Mononuclear cell (primary cell): ENCODE measurements around the gene GAGE12D. TPM values are rescaled to one million over a fixed set of nuclear protein-coding genes. Genes with fewer than 3 reads are reported as not detected.
"Not testable (repeated sequence)": the region's sequence is repeated elsewhere in the genome, so short reads cannot be mapped to it uniquely, and the experiment has no call there.

Experiments used
- H3K27me3 ChIP-seq: 2 replicates; pipeline ENCODE4 v1.6.0; 2011; ENCODE audit warnings: low read length, control low read depth; ENCODE audit not compliant: insufficient read depth
- H3K4me1 ChIP-seq: 2 replicates; pipeline ENCODE4 v1.5.1; 2011; ENCODE audit warnings: mild to moderate bottlenecking, low read length, control low read depth; ENCODE audit not compliant: insufficient read depth
- H3K4me3 ChIP-seq: 2 replicates; pipeline ENCODE4 v1.5.1; 2011; ENCODE audit warnings: mild to moderate bottlenecking, low read length, moderate library complexity
- H3K9me3 ChIP-seq: 2 replicates; pipeline ENCODE4 v1.5.1; 2011; ENCODE audit warnings: low read depth, mild to moderate bottlenecking, control low read depth, low read length
- total RNA-seq: library from RNA; depleted of rRNA; stranded (reverse); fragments of >200 nt; gene quantifications from one replicate; pipeline ENCODE4 v1.2.3, GENCODE V29; 2012

GAGE12D gene
- not detected for total RNA-seq

DNA sequence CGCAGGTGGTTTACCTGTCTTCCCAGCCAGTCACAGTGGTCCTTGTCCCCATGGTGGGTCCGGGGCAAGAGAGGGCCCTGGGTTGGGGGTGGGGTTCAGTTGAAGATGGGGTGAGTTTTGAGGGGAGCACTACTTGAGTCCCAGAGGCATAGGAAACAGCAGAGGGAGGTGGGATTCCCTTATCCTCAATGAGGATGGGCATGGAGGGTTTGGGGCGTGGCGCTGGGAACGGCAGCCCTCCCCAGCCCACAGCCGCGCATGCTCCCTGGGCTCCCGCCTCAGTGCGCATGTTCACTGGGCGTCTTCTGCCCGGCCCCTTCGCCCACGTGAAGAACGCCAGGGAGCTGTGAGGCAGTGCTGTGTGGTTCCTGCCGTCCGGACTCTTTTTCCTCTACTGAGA lies at the start of gene GAGE12D:
Gene GAGE12D (plus strand): TSS at position 301 of the 400 bp plus-strand sequence. CDS start 1,155 bp downstream, outside the sequence.
- H3K9me3 ChIP-seq, H3K4me1 ChIP-seq, H3K4me3 ChIP-seq, H3K27me3 ChIP-seq: not testable (repeated sequence)

DNA sequence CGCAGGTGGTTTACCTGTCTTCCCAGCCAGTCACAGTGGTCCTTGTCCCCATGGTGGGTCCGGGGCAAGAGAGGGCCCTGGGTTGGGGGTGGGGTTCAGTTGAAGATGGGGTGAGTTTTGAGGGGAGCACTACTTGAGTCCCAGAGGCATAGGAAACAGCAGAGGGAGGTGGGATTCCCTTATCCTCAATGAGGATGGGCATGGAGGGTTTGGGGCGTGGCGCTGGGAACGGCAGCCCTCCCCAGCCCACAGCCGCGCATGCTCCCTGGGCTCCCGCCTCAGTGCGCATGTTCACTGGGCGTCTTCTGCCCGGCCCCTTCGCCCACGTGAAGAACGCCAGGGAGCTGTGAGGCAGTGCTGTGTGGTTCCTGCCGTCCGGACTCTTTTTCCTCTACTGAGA lies 9.7 kb upstream of the GAGE12D start, which contains the start of gene GAGE12C:
Gene GAGE12C (plus strand): TSS at position 301 of the 400 bp plus-strand sequence. CDS start 1,155 bp downstream, outside the sequence.
- not testable (repeated sequence) for H3K4me1 ChIP-seq, H3K4me3 ChIP-seq, H3K9me3 ChIP-seq, H3K27me3 ChIP-seq

DNA sequence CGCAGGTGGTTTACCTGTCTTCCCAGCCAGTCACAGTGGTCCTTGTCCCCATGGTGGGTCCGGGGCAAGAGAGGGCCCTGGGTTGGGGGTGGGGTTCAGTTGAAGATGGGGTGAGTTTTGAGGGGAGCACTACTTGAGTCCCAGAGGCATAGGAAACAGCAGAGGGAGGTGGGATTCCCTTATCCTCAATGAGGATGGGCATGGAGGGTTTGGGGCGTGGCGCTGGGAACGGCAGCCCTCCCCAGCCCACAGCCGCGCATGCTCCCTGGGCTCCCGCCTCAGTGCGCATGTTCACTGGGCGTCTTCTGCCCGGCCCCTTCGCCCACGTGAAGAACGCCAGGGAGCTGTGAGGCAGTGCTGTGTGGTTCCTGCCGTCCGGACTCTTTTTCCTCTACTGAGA lies 9.5 kb downstream of the GAGE12D start, which contains the start of gene GAGE12E:
Gene GAGE12E (plus strand): TSS at position 301 of the 400 bp plus-strand sequence. CDS start 1,155 bp downstream, outside the sequence.
- H3K4me1 ChIP-seq, H3K27me3 ChIP-seq, H3K4me3 ChIP-seq, H3K9me3 ChIP-seq: not testable (repeated sequence)

DNA sequence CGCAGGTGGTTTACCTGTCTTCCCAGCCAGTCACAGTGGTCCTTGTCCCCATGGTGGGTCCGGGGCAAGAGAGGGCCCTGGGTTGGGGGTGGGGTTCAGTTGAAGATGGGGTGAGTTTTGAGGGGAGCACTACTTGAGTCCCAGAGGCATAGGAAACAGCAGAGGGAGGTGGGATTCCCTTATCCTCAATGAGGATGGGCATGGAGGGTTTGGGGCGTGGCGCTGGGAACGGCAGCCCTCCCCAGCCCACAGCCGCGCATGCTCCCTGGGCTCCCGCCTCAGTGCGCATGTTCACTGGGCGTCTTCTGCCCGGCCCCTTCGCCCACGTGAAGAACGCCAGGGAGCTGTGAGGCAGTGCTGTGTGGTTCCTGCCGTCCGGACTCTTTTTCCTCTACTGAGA lies 19.0 kb downstream of the GAGE12D start, which contains the start of gene GAGE12F:
Gene GAGE12F (plus strand): TSS at position 301 of the 400 bp plus-strand sequence. CDS start 1,155 bp downstream, outside the sequence.
- not testable (repeated sequence) for H3K9me3 ChIP-seq, H3K4me3 ChIP-seq, H3K27me3 ChIP-seq, H3K4me1 ChIP-seq

DNA sequence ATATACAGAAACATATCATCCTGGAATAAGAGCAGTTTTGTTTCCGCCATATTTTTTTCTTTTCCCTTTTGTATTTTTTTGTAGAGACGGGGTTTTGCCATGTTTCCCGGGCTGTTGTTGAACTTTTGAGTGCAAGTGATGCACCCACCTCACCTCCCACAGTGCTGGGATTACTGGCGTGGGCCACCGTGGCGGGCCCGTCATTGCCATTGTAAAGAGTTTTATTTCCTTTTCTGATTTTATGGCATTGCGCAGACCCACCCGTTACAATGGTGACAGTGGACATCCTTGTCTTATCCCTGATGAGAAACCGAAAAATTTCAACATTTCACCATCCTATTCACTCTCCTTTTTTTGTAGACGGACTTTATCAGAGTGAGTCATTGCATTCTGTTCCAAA lies 27.2 kb downstream of the GAGE12D start:
- not testable (repeated sequence) for H3K9me3 ChIP-seq, H3K4me3 ChIP-seq, H3K4me1 ChIP-seq, H3K27me3 ChIP-seq

DNA sequence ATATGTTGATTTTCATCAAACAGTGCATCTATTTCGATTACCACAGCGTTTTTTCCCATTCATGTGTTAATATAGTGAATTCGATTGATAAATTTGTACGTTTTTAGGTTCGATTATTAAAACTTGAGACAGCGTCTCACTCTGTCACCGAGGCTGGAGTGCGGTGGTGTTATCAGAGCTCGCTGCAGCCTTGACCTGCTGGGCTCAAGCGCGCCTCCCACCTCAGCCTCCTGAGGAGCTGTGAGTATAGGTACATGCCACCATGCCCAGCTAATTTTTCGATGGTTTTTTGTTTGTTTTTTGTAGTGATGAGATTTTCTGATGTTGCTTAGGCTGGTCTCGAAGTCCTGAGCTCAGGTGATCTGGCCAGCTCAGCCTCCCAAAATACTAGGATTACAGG lies 27.6 kb downstream of the GAGE12D start:
- H3K27me3 ChIP-seq, H3K4me1 ChIP-seq, H3K9me3 ChIP-seq, H3K4me3 ChIP-seq: not testable (repeated sequence)

GRCh38 chrX:49570100-49570499 lies 28.6 kb downstream of the GAGE12D start, which contains the start of gene GAGE12G:
TSS of gene GAGE12G (plus strand) at chrX:49570400. CDS start at chrX:49571555, 1,155 bp downstream.
- not testable (repeated sequence) for H3K4me3 ChIP-seq, H3K27me3 ChIP-seq, H3K9me3 ChIP-seq, H3K4me1 ChIP-seq

GRCh38 chrX:49579649-49580048 lies 38.1 kb downstream of the GAGE12D start, which contains the start of gene GAGE12H:
TSS of gene GAGE12H (plus strand) at chrX:49579949. CDS start at chrX:49581104, 1,155 bp downstream.
- not testable (repeated sequence) for H3K27me3 ChIP-seq, H3K4me1 ChIP-seq, H3K9me3 ChIP-seq, H3K4me3 ChIP-seq

- H3K4me1 ChIP-seq, H3K9me3 ChIP-seq, H3K4me3 ChIP-seq, H3K27me3 ChIP-seq: not testable (repeated sequence)
Observed at GRCh38 chrX:49589196-49589595, 47.7 kb downstream of the GAGE12D start, which contains the start of gene GAGE2A. TSS of gene GAGE2A (plus strand) at chrX:49589496. CDS start at chrX:49590651, 1,155 bp downstream.

DNA sequence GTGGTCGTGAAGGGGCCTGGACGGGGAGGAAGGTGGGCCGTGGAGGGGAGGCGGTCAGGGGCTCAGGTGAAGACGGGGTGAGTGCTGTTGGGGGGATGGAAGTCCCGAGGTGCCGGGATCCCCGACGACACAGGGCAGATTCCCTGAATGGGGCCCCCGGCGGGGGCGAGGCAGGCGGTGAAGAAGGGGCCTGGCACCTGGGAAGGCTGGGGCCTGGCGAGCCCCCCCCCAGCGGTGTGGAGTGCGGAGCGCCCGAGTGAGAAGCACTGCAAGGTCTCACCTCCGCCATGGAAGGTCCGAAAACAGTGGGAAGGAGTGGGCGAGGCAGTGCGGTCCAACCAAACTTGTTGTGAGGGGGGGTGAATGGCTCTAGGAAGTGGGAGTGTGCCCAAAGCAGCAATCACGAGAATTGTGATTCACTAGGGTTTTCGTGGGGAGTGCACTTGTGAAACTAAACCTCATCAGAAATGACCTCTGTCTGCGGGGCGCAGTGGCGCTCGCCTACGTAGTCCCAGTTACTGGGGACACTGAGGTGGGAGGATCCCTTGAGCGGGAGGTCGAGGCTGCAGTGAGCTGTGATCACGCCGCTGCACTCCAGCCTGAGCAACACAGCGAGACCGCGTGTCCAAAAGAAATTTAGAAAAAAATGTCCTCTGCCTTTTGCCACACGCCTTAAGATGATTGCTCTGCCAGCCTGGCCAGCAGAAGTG lies 48.4 kb downstream of the GAGE12D start:
- H3K4me1 ChIP-seq, H3K27me3 ChIP-seq, H3K4me3 ChIP-seq, H3K9me3 ChIP-seq: not testable (repeated sequence)

GRCh38 chrX:49590488-49590887 lies 49.0 kb downstream of the GAGE12D start:
- H3K4me3 ChIP-seq, H3K9me3 ChIP-seq, H3K27me3 ChIP-seq, H3K4me1 ChIP-seq: not testable (repeated sequence)

Other genes starting within 250 kb of the GAGE12D start
- gene GAGE10, start 238.1 kb upstream of the GAGE12D start, total RNA-seq = not detected
- not detected for gene GAGE12J, start 219.7 kb upstream of the GAGE12D start, total RNA-seq
- not detected for gene GAGE13, start 210.2 kb upstream of the GAGE12D start, total RNA-seq
- not detected for gene GAGE12C, start 9.6 kb upstream of the GAGE12D start, total RNA-seq
- not detected for gene GAGE12E, start 9.6 kb downstream of the GAGE12D start, total RNA-seq
- not detected for gene GAGE12F, start 19.1 kb downstream of the GAGE12D start, total RNA-seq
- gene GAGE12G, start 28.7 kb downstream of the GAGE12D start, total RNA-seq = not detected
- gene GAGE12H, start 38.2 kb downstream of the GAGE12D start, total RNA-seq = not detected
- gene GAGE2A, start 47.8 kb downstream of the GAGE12D start, total RNA-seq = not detected
- 0.10 TPM for gene GAGE1, start 57.3 kb downstream of the GAGE12D start, total RNA-seq
- not detected for gene PAGE1, start 154.3 kb downstream of the GAGE12D start, total RNA-seq